HepG2 (cell line): ENCODE measurements around the gene EXOC3. TPM values are rescaled to one million over a fixed set of nuclear protein-coding genes. Genes with fewer than 3 reads are reported as not detected.

Source experiments
- CEBPZ ChIP-seq: IDR thresholded peaks from 2 replicates; pipeline ENCODE4 v1.6.1; 2012; ENCODE audit warnings: low read length, improper control_type of control experiment
- CTCF ChIP-seq: sonication (generic); formaldehyde crosslinking; IDR thresholded peaks from 2 replicates; pipeline ENCODE4 v1.5.0; 2020; ENCODE audit warnings: mild to moderate bottlenecking, missing genetic modification reagents, moderate library complexity
- GFI1 ChIP-seq: sonication (generic); formaldehyde crosslinking; IDR thresholded peaks from 2 replicates; pipeline ENCODE4 v1.5.0; 2020; ENCODE audit warnings: missing genetic modification reagents, mild to moderate bottlenecking, borderline replicate concordance
- IRX3 ChIP-seq: sonication (generic); formaldehyde crosslinking; IDR thresholded peaks from 2 replicates; pipeline ENCODE4 v1.8.1; 2023; ENCODE audit warnings: mild to moderate bottlenecking, low read depth, missing genetic modification reagents, borderline replicate concordance
- MED13 ChIP-seq: sonication (generic); formaldehyde crosslinking; IDR thresholded peaks from 2 replicates; pipeline ENCODE4 v1.5.0; 2020; ENCODE audit warnings: missing genetic modification reagents
- MTF1 ChIP-seq: sonication (generic); formaldehyde crosslinking; IDR thresholded peaks from 2 replicates; pipeline ENCODE4 v1.5.0; 2020; ENCODE audit warnings: missing genetic modification reagents
- ONECUT2 ChIP-seq: sonication (generic); formaldehyde crosslinking; IDR thresholded peaks from 2 replicates; pipeline ENCODE4 v1.4.0; 2020; ENCODE audit warnings: missing genetic modification reagents
- POLR2G ChIP-seq: fragments of 200-400 bp; formaldehyde crosslinking; IDR thresholded peaks from 2 replicates; pipeline ENCODE4 v1.6.1; 2018; ENCODE audit warnings: mild to moderate bottlenecking, low read depth, low read length, moderate library complexity
- RFXANK ChIP-seq: IDR thresholded peaks from 2 replicates; pipeline ENCODE4 v1.6.1; 2016
- SIN3A ChIP-seq: IDR thresholded peaks from 2 replicates; pipeline ENCODE4 v1.6.1; 2011; ENCODE audit warnings: low read depth, mild to moderate bottlenecking, control low read depth, low read length, borderline replicate concordance
- SNAPC2 ChIP-seq: sonication (generic); formaldehyde crosslinking; IDR thresholded peaks from 2 replicates; pipeline ENCODE4 v1.8.1; 2022; ENCODE audit warnings: mild to moderate bottlenecking, missing genetic modification reagents
- SSRP1 ChIP-seq: IDR thresholded peaks from 2 replicates; pipeline ENCODE4 v1.6.1; 2016; ENCODE audit warnings: control low read depth
- ZMYM2 ChIP-seq: sonication (generic); formaldehyde crosslinking; IDR thresholded peaks from 2 replicates; pipeline ENCODE4 v1.8.0; 2022; ENCODE audit warnings: mild to moderate bottlenecking, missing genetic modification reagents
- ZNF33A ChIP-seq: sonication (generic); formaldehyde crosslinking; IDR thresholded peaks from 2 replicates; pipeline ENCODE4 v1.5.1; 2020; ENCODE audit warnings: missing genetic modification reagents, mild to moderate bottlenecking, moderate library complexity, borderline replicate concordance
- ZNF546 ChIP-seq: sonication (generic); formaldehyde crosslinking; conservative IDR thresholded peaks from 2 replicates; pipeline ENCODE4 v1.8.1; 2023; ENCODE audit warnings: mild to moderate bottlenecking, missing genetic modification reagents
- ZNF691 ChIP-seq: sonication (generic); formaldehyde crosslinking; IDR thresholded peaks from 2 replicates; pipeline ENCODE4 v1.4.0; 2020; ENCODE audit warnings: missing genetic modification reagents, low read depth, mild to moderate bottlenecking, borderline replicate concordance
- ZNF83 ChIP-seq: sonication (generic); formaldehyde crosslinking; IDR thresholded peaks from 2 replicates; pipeline ENCODE4 v1.4.0; 2020; ENCODE audit warnings: missing genetic modification reagents, mild to moderate bottlenecking, borderline replicate concordance
- polyA plus RNA-seq, 8 experiments: library from polyadenylated mRNA; depleted of rRNA in 3 of 8; stranded (reverse) in 7 of 8; unstranded in 1 of 8; fragments of >200 nt; fragmentation: Illumina TruSeq in 4 of 8; extraction: Trizol in 4 of 8; gene quantifications; 2 replicates each; pipeline versions ENCODE4 v1.2.1 to v1.2.3, GENCODE V29; 2011 to 2016; ENCODE audit warnings: low read depth in 4 of 8, missing spikeins in 1 of 8, mixed read lengths in 1 of 8; ENCODE audit not compliant: insufficient read depth in 1 of 8
- total RNA-seq, 5 experiments: library from RNA; depleted of rRNA; stranded (reverse); fragments of >200 nt; fragmentation: Illumina TruSeq; extraction: Trizol; gene quantifications; 2 replicates each; pipeline ENCODE4 v1.2.3, GENCODE V29; 2016; ENCODE audit warnings: low read depth in 1 of 5
- TF ChIP-seq, protein P1 (sequence below): IDR thresholded peaks from 2 replicates; pipeline ENCODE4 v1.6.1; 2016
- TF ChIP-seq, protein P2 (sequence below): sonication (generic); formaldehyde crosslinking; conservative IDR thresholded peaks from 2 replicates; pipeline ENCODE4 v1.8.0; 2022; ENCODE audit warnings: mild to moderate bottlenecking, moderate library complexity, missing genetic modification reagents

Gene EXOC3
- total and polyA plus RNA-seq, 2 of the 13 experiments (the other 11 are each of a cell fraction or from before 2014, with no cell fraction given): 9.2 to 20.5 TPM

DNA sequence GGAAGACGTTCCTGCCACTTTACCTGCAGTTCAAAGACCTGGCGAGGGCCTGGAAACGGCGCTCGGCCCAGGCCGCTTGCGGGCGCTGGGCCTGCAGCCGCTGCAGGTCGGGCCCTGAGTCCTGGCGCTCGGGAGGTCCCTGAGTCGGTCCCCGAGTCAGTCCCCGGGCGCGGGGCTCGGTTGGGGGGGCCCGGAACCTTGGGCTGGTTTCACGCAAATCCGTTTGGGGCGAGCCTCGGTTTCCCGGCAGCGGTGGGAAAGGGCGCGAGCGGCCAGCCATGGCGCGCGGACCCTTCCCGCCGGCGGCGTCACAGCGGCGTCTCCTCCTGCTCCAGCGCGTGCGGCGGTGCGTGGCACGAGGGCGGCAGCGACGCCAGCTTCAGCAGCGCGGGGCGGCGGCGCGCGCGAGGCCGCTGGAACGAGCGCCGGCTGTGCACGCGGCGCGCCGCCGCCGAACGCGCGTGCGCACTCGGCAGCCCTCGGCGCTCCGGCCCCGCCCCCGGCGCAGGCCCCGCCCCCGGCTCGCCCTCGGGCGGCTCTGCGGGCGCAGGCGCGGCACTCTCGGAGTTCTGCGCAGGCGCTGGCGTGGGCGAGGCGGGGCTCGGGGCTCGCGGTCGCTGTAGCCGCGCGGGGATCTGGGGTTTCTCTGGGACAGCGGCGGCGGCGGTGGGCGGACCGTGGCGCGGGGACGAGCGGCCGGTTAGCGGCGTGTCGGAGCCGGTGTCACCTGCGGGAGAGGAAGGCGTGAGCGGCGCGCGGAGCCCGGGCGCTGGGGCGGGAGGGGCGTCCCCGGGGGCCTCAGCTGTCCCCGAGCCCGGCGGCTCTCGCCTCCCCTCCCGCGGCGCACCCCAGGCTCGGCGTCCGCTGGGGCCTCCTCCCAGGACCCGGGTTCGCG is 29.9 kb downstream of the EXOC3 start (continued):
- TF ChIP-seq, protein P1, sequence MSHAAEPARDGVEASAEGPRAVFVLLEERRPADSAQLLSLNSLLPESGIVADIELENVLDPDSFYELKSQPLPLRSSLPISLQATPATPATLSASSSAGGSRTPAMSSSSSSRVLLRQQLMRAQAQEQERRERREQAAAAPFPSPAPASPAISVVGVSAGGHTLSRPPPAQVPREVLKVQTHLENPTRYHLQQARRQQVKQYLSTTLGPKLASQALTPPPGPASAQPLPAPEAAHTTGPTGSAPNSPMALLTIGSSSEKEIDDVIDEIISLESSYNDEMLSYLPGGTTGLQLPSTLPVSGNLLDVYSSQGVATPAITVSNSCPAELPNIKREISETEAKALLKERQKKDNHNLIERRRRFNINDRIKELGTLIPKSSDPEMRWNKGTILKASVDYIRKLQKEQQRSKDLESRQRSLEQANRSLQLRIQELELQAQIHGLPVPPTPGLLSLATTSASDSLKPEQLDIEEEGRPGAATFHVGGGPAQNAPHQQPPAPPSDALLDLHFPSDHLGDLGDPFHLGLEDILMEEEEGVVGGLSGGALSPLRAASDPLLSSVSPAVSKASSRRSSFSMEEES: peak; percentile 52; the same call in 1 of the 2 replicates
- TF ChIP-seq ONECUT2 (CRISPR knock-in tag) (peak; percentile 19; the same call in 1 of the 2 replicates), ZNF691 (CRISPR knock-in tag) (no peak; the same call in 1 of the 2 replicates), SSRP1 (CRISPR knock-in tag) (no peak), SIN3A (peak; percentile 56; the same call in 1 of the 2 replicates), ZNF83 (CRISPR knock-in tag) (peak; percentile 93; the same call in 1 of the 2 replicates), SNAPC2 (no peak), ZNF546 (CRISPR knock-in tag) (peak; percentile 94), ZNF33A (CRISPR knock-in tag) (no peak), IRX3 (CRISPR knock-in tag) (peak; percentile 96; the same call in 1 of the 2 replicates), CEBPZ (no peak), RFXANK (CRISPR knock-in tag) (no peak), POLR2G (peak; percentile 80), GFI1 (CRISPR knock-in tag) (peak; percentile 77), CTCF (CRISPR knock-in tag) (peak; percentile 8; the same call in 1 of the 2 replicates), MED13 (CRISPR knock-in tag) (peak; percentile 67), MTF1 (CRISPR knock-in tag) (peak; percentile 92), ZMYM2 (CRISPR knock-in tag) (no peak)
- TF ChIP-seq, protein P2, sequence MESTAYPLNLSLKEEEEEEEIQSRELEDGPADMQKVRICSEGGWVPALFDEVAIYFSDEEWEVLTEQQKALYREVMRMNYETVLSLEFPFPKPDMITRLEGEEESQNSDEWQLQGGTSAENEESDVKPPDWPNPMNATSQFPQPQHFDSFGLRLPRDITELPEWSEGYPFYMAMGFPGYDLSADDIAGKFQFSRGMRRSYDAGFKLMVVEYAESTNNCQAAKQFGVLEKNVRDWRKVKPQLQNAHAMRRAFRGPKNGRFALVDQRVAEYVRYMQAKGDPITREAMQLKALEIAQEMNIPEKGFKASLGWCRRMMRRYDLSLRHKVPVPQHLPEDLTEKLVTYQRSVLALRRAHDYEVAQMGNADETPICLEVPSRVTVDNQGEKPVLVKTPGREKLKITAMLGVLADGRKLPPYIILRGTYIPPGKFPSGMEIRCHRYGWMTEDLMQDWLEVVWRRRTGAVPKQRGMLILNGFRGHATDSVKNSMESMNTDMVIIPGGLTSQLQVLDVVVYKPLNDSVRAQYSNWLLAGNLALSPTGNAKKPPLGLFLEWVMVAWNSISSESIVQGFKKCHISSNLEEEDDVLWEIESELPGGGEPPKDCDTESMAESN (CRISPR knock-in tag): peak; percentile 92; the same call in 1 of the 2 replicates
